HG03060 (cell line): ENCODE measurements around the gene ACAN.

Experiments
- ATAC-seq: cut with Tn5 transposase; IDR thresholded peaks from one replicate; pipeline ENCODE4 v1.9.1; 2021; ENCODE audit warnings: low read depth, moderate number of reproducible peaks; ENCODE audit not compliant: unreplicated experiment

The ACAN gene

GRCh38 chr15:88913850-88914169, 110.6 kb downstream of the ACAN start:
- ATAC-seq = no peak

GRCh38 chr15:88915354-88915753, 112.1 kb downstream of the ACAN start:
- no peak for ATAC-seq

- no peak for ATAC-seq
Observed at GRCh38 chr15:88917760-88918159, 114.5 kb downstream of the ACAN start.

GRCh38 chr15:88918738-88919137, 115.5 kb downstream of the ACAN start:
- ATAC-seq = peak; percentile 69

- no peak for ATAC-seq
Observed at GRCh38 chr15:88920186-88920891, 117.1 kb downstream of the ACAN start.

- peak; percentile 69 for ATAC-seq
Observed at GRCh38 chr15:88920892-88921435, 117.7 kb downstream of the ACAN start.
